Tibial artery (tissue), 4 donors: ENCODE measurements around the gene SLC35D2.

Experiments used
- DNase-seq, 2 donors: peaks; one replicate each; pipeline ENCODE4 v3.0.0-alpha.2; 2019
- H3K27ac ChIP-seq, 2 donors: fragments of 200-600 bp; sonication (generic) in 1 of 2; 1 replicate in 1 of 2; 2 replicates in 1 of 2; pipeline ENCODE4 v1.5.1; 2018 to 2019; ENCODE audit warnings: mild to moderate bottlenecking in 1 of 2
- H3K27me3 ChIP-seq, 2 donors: fragments of 200-600 bp; sonication (generic) in 1 of 2; one replicate each; pipeline versions ENCODE4 v1.5.1 to v1.6.0; 2016 to 2019
- H3K36me3 ChIP-seq, 3 donors: fragments of 200-600 bp; sonication (generic) in 2 of 3; one replicate each; pipeline ENCODE4 v1.5.1; 2016 to 2019; ENCODE audit warnings: mild to moderate bottlenecking in 2 of 3
- H3K4me1 ChIP-seq, 4 donors: fragments of 200-600 bp; sonication (generic) in 2 of 4; 1 replicate in 3 of 4; 2 replicates in 1 of 4; pipeline ENCODE4 v1.5.1; 2016 to 2019
- H3K4me3 ChIP-seq, 2 donors: fragments of 200-600 bp; sonication (generic) in 1 of 2; 1 replicate in 1 of 2; 2 replicates in 1 of 2; pipeline ENCODE4 v1.5.1; 2018 to 2019; ENCODE audit warnings: mild to moderate bottlenecking in 2 of 2
- H3K9me3 ChIP-seq, 3 donors: fragments of 200-600 bp; sonication (generic) in 1 of 3; one replicate each; pipeline ENCODE4 v1.5.1; 2016 to 2019
- intact Hi-C: fragments of 100-400 bp; cut with DNase I; formaldehyde crosslinking; loops from one replicate; pipeline ENCODE4 v1.15.0; 2023; ENCODE audit warnings: low total_unique reads
- TF ChIP-seq, protein P1 (sequence below), 2 experiments: fragments of 200-600 bp in 1 of 2; fragments of 450-650 bp in 1 of 2; IDR thresholded peaks; one replicate each; pipeline ENCODE4 v1.5.1; 2017 to 2019; ENCODE audit warnings: antibody characterized with exemption in 2 of 2, mild to moderate bottlenecking in 1 of 2, moderate library complexity in 1 of 2

Gene SLC35D2

DNA sequence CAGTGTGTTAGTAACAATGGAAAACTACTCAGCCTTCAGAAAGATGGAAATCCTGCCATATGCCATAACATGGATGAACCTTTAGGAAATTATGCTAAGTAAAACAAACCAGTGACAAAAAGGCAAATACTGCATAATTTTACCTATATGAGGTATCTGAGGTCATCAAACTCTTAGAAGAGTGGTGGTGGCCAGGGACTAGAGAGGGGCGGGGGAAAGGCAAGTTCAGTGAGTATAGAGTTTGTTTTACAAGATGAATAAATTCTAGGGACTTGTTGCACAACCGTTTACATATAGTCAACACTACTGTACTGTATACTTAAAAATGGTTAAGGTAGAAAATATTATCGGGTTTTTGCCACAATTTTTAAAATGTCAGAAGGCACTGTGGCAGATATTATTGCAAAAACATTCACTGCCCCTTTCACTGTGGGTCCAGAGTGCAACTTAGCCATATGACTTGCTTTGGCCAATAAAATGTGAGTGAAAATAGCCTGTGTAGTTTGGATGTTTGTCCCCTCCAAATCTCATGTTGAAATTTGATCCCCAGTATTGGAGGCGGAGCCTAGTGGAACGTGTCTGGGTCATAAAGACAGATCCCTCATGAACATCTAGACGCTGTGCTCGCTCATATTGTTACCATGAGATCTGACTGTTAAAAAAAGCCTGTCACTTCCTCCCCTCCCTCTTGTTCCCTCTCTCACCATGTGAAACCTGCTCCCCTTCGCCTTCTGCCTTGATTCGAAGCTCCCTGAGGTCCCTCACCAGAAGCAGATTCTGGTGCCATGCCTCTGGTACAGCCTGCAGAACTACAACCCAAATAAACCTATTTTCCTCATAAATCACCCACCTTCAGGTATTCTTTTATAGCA lies 25.1 kb upstream of the SLC35D2 start:
- no peaks in the 10 kb centered on the region for H3K4me1 ChIP-seq
- DNase-seq: no peak
- no peak overlapping the region for H3K4me3 ChIP-seq
- no peaks in the 10 kb centered on the region for H3K9me3 ChIP-seq
- TF ChIP-seq, protein P1, sequence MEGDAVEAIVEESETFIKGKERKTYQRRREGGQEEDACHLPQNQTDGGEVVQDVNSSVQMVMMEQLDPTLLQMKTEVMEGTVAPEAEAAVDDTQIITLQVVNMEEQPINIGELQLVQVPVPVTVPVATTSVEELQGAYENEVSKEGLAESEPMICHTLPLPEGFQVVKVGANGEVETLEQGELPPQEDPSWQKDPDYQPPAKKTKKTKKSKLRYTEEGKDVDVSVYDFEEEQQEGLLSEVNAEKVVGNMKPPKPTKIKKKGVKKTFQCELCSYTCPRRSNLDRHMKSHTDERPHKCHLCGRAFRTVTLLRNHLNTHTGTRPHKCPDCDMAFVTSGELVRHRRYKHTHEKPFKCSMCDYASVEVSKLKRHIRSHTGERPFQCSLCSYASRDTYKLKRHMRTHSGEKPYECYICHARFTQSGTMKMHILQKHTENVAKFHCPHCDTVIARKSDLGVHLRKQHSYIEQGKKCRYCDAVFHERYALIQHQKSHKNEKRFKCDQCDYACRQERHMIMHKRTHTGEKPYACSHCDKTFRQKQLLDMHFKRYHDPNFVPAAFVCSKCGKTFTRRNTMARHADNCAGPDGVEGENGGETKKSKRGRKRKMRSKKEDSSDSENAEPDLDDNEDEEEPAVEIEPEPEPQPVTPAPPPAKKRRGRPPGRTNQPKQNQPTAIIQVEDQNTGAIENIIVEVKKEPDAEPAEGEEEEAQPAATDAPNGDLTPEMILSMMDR (IDR thresholded peaks at IDR 0.05): no peak
- H3K36me3 ChIP-seq: no peaks in the 10 kb centered on the region
- no peaks in the 10 kb centered on the region for H3K27me3 ChIP-seq
- intact Hi-C loops: no loop called here
- no peak overlapping the region for H3K27ac ChIP-seq

DNA sequence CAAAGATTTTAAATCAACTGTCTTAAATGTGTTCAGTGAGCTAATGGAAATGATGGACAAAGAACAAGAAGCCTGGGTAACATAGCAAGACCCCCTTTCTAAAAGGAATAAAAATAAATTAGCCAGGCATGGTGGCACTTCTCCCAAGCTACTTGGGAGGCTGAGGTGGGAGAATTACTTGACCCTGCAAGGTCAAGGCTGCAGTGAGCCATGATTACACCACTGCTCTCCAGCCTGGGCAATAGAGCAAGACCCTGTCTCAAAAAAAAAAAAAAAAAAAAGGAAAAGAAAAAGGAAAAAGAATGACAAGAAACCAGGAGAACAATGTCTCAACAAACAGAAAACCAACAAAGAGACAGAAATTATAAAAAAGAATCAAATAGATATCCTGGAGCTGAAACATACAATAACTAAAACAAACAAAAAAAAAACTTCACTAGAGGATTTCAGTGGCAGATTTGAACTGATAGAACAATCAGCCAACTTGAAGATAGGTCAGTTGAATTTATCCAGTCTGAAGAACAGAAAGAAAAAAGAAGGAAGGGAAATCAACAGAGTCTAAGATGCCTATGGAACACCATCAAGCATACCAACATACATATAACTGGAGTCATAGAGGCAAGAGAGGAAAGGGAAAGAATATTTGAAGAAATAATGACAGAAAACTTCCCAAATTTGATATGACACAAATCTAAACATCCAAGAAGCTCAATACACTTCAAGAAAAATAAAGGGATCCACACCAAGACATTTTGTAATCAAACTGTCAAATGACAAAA lies 16.8 kb upstream of the SLC35D2 start:
- no peak overlapping the region for H3K4me3 ChIP-seq
- H3K27me3 ChIP-seq: no peaks in the 10 kb centered on the region
- no peak overlapping the region for H3K27ac ChIP-seq
- no peaks in the 10 kb centered on the region for H3K36me3 ChIP-seq
- peaks cover 0 to 6% (median 0%) of the 10 kb centered on the region in 3 donors for H3K9me3 ChIP-seq
- intact Hi-C loops: no loop called here
- DNase-seq: no peak
- H3K4me1 ChIP-seq: no peaks in the 10 kb centered on the region
- TF ChIP-seq, protein P1 (IDR thresholded peaks at IDR 0.05): no peak

DNA sequence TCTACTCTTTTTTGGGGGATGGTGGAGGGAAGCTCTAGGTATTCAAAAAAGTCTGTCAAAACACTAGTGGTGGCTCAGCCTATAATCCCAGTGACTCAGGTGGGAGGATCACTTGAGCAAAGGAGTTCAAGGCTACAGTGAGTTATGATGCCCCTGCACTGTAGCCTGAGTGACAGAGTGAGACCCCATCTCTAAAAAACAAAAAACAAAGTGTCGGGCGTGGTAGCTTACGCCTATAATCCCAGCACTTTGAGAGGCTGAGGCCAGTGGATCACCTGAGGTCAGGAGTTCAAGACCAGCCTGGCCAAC lies 15.8 kb upstream of the SLC35D2 start:
- peaks cover 0 to 6% (median 0%) of the 10 kb centered on the region in 3 donors for H3K9me3 ChIP-seq
- no peak for DNase-seq
- H3K27me3 ChIP-seq: no peaks in the 10 kb centered on the region
- H3K4me3 ChIP-seq: no peak overlapping the region
- no peaks in the 10 kb centered on the region for H3K36me3 ChIP-seq
- TF ChIP-seq, protein P1 (IDR thresholded peaks at IDR 0.05): no peak
- intact Hi-C loops: no loop called here
- H3K4me1 ChIP-seq: no peaks in the 10 kb centered on the region
- no peak overlapping the region for H3K27ac ChIP-seq

DNA sequence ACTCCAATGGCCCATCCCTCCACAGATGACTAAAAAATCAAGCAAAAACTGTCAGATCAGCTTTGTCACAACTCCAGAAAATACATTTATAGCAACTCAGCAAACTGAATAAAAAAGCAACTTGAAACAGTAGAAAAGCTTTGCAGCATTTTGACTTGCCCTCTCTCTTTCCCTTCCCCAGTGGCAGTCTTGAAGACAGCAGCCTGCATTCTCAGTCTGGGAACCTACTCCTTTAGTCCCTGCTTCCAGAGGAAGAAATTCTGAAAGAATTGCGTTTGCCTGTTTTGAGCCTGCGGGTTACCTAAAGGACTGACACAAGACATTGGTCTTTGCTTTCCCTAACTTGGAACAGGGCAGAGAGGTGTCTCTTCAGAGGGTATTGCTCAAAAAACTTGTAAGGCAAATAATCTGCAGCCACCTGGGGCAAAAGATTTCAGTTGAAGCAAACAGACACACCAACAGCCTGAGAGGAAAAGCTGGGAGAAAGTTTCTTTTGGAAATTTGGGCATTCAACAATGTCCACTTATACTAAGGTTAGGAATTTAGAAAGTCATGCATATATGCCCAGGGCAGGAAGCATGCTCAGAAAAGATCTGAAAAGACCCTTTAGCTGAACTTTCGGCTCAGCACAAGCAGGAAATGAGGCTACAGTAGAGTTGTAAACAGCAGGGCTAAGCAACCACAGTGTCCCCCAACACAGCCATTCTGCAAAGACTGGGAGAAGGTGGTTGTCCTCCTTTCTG lies 15.2 kb upstream of the SLC35D2 start:
- Histone ChIP-seq H3K27ac (no peak overlapping the region), H3K4me1 (no peaks in the 10 kb centered on the region), H3K4me3 (no peak overlapping the region), H3K27me3 (no peaks in the 10 kb centered on the region), H3K36me3 (no peaks in the 10 kb centered on the region), H3K9me3 (peaks cover 0 to 6% (median 0%) of the 10 kb centered on the region in 3 donors)
- intact Hi-C loops: no loop called here
- DNase-seq: no peak
- TF ChIP-seq, protein P1 (IDR thresholded peaks at IDR 0.05): no peak

DNA sequence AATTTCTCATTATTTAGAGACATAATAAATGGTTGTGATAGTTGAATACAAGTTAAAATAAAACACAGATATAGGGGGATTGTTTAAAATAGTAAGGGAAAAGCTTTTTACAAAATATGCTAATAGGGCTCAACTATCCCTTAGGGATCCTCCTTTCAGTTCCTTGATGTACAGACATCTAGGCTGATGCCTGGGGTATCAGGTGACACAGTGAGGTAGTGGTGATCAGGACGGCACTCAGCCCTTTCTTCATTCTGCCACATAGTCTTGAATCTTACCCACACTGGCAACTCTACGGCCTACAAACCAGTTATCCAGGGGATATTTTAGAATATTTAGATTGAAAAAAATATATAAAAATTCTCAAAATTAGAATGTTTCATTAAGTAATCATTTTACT lies 12.5 kb upstream of the SLC35D2 start:
- DNase-seq: no peak
- H3K27me3 ChIP-seq: no peaks in the 10 kb centered on the region
- H3K27ac ChIP-seq: no peak overlapping the region
- H3K36me3 ChIP-seq: no peaks in the 10 kb centered on the region
- TF ChIP-seq, protein P1 (IDR thresholded peaks at IDR 0.05): no peak
- H3K4me3 ChIP-seq: no peak overlapping the region
- peaks cover 0 to 5% (median 0%) of the 10 kb centered on the region in 3 donors for H3K9me3 ChIP-seq
- intact Hi-C loops: no loop called here
- H3K4me1 ChIP-seq: peaks cover 0 to 7% (median 2%) of the 10 kb centered on the region in 4 donors
